HepG2 (cell line): ENCODE data around the gene ATG13. TPM values are rescaled to one million over a fixed set of nuclear protein-coding genes. Genes with fewer than 3 reads are reported as not detected.
A peak's percentile ranks its signal among the peaks of the same experiment; 100 is the strongest.

Experiments used
- AKAP8 ChIP-seq: sonication (generic); formaldehyde crosslinking; IDR thresholded peaks from 2 replicates; pipeline ENCODE4 v1.5.1; 2020; ENCODE audit warnings: mild to moderate bottlenecking, missing genetic modification reagents
- ARNT ChIP-seq: fragments of 450-650 bp; IDR thresholded peaks from 2 replicates; pipeline ENCODE4 v1.6.1; 2017
- CHD2 ChIP-seq: IDR thresholded peaks from 2 replicates; pipeline ENCODE4 v1.6.1; 2011; ENCODE audit warnings: low read depth, low read length, improper control_type of control experiment
- EZH2 ChIP-seq: conservative IDR thresholded peaks from 2 replicates; pipeline ENCODE4 v1.6.1; 2012; ENCODE audit warnings: mild to moderate bottlenecking, low read depth, low read length, moderate library complexity
- HBP1 ChIP-seq: IDR thresholded peaks from 2 replicates; pipeline ENCODE4 v1.6.1; 2016; ENCODE audit warnings: low read depth, control low read depth
- HHEX ChIP-seq: IDR thresholded peaks from 2 replicates; pipeline ENCODE4 v1.6.1; 2016; ENCODE audit warnings: control low read depth
- KLF11 ChIP-seq: IDR thresholded peaks from 2 replicates; pipeline ENCODE4 v1.6.1; 2016; ENCODE audit warnings: missing compliant biosample characterization
- KLF13 ChIP-seq: sonication (generic); formaldehyde crosslinking; IDR thresholded peaks from 2 replicates; pipeline ENCODE4 v1.4.0; 2020; ENCODE audit warnings: mild to moderate bottlenecking, missing genetic modification reagents
- NFE2L2 ChIP-seq: fragments of 150-350 bp; IDR thresholded peaks from 2 replicates; pipeline ENCODE4 v1.6.1; 2014; ENCODE audit warnings: low read length
- NFRKB ChIP-seq: fragments of 450-650 bp; IDR thresholded peaks from 2 replicates; pipeline ENCODE4 v1.6.1; 2017
- TEAD3 ChIP-seq: optimal IDR thresholded peaks from 2 replicates; pipeline ENCODE3; 2016; ENCODE audit warnings: borderline replicate concordance
- ZFP90 ChIP-seq: sonication (generic); formaldehyde crosslinking; IDR thresholded peaks from 2 replicates; pipeline ENCODE4 v1.8.0; 2022; ENCODE audit warnings: missing genetic modification reagents, mild to moderate bottlenecking, inconsistent platforms, borderline replicate concordance
- ZNF543 ChIP-seq: sonication (generic); formaldehyde crosslinking; IDR thresholded peaks from 2 replicates; pipeline ENCODE4 v1.4.0; 2020; ENCODE audit warnings: mild to moderate bottlenecking, missing genetic modification reagents
- ZNF597 ChIP-seq: sonication (generic); formaldehyde crosslinking; IDR thresholded peaks from 2 replicates; pipeline ENCODE4 v1.5.0; 2020; ENCODE audit warnings: missing genetic modification reagents
- ZNF614 ChIP-seq: IDR thresholded peaks from 2 replicates; pipeline ENCODE4 v1.6.1; 2018; ENCODE audit warnings: missing biosample characterization, missing genetic modification reagents, inconsistent platforms, borderline replicate concordance
- ZSCAN20 ChIP-seq: sonication (generic); formaldehyde crosslinking; IDR thresholded peaks from 2 replicates; pipeline ENCODE4 v1.4.0; 2020; ENCODE audit warnings: missing genetic modification reagents, mild to moderate bottlenecking, borderline replicate concordance
- polyA plus RNA-seq, 8 experiments: library from polyadenylated mRNA; depleted of rRNA in 3 of 8; stranded (reverse) in 7 of 8; unstranded in 1 of 8; fragments of >200 nt; fragmentation: Illumina TruSeq in 4 of 8; extraction: Trizol in 4 of 8; gene quantifications; 2 replicates each; pipeline versions ENCODE4 v1.2.1 to v1.2.3, GENCODE V29; 2011 to 2016; ENCODE audit warnings: low read depth in 4 of 8, missing spikeins in 1 of 8, mixed read lengths in 1 of 8; ENCODE audit not compliant: insufficient read depth in 1 of 8
- total RNA-seq, 5 experiments: library from RNA; depleted of rRNA; stranded (reverse); fragments of >200 nt; fragmentation: Illumina TruSeq; extraction: Trizol; gene quantifications; 2 replicates each; pipeline ENCODE4 v1.2.3, GENCODE V29; 2016; ENCODE audit warnings: low read depth in 1 of 5
- TF ChIP-seq, protein P1 (sequence below), 2 experiments: fragments of 450-650 bp in 1 of 2; sonication (generic) in 1 of 2; formaldehyde crosslinking in 1 of 2; IDR thresholded peaks; 2 replicates each; pipeline versions ENCODE4 v1.6.1 to v1.8.0; 2016 to 2022; ENCODE audit warnings: antibody characterized with exemption in 1 of 2, mild to moderate bottlenecking in 1 of 2, missing genetic modification reagents in 1 of 2
- TF ChIP-seq, protein P2 (sequence below): sonication (generic); formaldehyde crosslinking; IDR thresholded peaks from 2 replicates; pipeline ENCODE4 v1.8.1; 2023; ENCODE audit warnings: mild to moderate bottlenecking, missing genetic modification reagents

The ATG13 gene
- total and polyA plus RNA-seq, 2 of the 13 experiments (the other 11 are each of a cell fraction or from before 2014, with no cell fraction given) = 55.0 to 77.3 TPM

DNA sequence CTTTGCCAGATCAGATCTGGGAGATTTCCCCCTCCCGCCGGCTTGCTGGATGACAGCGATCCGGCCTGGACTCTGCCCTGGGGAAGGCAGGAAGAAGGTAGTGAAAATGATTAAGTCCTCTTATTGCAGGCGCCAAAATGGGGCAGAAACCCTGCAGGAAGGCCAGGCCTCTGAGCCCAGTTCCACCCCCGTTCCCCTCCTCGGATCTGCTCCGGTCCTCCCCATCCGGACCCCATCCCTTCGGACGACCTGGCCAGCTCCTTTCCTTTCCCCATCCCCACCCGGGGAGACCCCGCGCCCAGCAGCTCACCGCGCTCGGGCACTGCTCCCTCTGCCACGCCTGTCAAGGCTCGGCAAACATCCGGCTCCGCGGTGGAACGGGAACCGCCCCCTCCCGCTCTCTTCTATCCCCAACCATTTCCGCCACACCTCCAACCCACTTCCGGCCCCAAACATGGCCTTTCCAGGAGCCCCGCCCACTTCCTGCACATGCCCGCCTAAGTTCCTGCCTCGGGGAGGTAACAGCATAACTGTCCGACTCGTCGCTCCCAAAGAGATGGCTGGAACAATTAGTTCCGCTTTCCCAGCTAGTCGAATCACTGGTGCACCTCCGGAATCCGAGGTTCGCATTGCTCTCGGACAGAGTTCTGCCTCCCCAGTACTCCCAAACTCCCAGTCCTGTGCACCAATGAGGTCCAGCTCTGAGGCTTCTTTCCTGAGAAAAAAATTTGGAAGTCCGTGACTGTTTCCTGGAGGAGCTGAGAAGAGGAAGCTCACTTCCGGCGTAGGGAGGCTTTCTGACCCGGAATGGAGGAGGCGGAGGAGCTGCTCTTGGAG, 83.1 kb downstream of the ATG13 start, which contains the start of the genes ARHGAP1 and ZNF408 (continued):
- TF ChIP-seq, protein P1, sequence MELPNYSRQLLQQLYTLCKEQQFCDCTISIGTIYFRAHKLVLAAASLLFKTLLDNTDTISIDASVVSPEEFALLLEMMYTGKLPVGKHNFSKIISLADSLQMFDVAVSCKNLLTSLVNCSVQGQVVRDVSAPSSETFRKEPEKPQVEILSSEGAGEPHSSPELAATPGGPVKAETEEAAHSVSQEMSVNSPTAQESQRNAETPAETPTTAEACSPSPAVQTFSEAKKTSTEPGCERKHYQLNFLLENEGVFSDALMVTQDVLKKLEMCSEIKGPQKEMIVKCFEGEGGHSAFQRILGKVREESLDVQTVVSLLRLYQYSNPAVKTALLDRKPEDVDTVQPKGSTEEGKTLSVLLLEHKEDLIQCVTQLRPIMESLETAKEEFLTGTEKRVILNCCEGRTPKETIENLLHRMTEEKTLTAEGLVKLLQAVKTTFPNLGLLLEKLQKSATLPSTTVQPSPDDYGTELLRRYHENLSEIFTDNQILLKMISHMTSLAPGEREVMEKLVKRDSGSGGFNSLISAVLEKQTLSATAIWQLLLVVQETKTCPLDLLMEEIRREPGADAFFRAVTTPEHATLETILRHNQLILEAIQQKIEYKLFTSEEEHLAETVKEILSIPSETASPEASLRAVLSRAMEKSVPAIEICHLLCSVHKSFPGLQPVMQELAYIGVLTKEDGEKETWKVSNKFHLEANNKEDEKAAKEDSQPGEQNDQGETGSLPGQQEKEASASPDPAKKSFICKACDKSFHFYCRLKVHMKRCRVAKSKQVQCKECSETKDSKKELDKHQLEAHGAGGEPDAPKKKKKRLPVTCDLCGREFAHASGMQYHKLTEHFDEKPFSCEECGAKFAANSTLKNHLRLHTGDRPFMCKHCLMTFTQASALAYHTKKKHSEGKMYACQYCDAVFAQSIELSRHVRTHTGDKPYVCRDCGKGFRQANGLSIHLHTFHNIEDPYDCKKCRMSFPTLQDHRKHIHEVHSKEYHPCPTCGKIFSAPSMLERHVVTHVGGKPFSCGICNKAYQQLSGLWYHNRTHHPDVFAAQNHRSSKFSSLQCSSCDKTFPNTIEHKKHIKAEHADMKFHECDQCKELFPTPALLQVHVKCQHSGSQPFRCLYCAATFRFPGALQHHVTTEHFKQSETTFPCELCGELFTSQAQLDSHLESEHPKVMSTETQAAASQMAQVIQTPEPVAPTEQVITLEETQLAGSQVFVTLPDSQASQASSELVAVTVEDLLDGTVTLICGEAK (IDR thresholded peaks at IDR 0.05) = peak; percentile 97
- TF ChIP-seq, protein P1 (CRISPR knock-in tag; IDR thresholded peaks at IDR 0.05) = peak; percentile 42; the same call in 1 of the 2 replicates
- peak; percentile 68 for TF ChIP-seq ZNF543
- TF ChIP-seq ZSCAN20 = peak; percentile 77; the same call in 1 of the 2 replicates
- no peak for TF ChIP-seq HHEX
- TF ChIP-seq CHD2 = no peak
- peak; percentile 74 for TF ChIP-seq TEAD3 (CRISPR knock-in tag)
- peak; percentile 93 for TF ChIP-seq KLF11 (CRISPR knock-in tag)
- no peak for TF ChIP-seq EZH2
- no peak for TF ChIP-seq ZNF597 (CRISPR knock-in tag)
- TF ChIP-seq AKAP8 = no peak
- peak; percentile 24; the same call in 1 of the 2 replicates for TF ChIP-seq ZNF614 (CRISPR knock-in tag)
- no peak for TF ChIP-seq ARNT
- peak; percentile 89 for TF ChIP-seq HBP1 (CRISPR knock-in tag)
- peak; percentile 47; the same call in 1 of the 2 replicates for TF ChIP-seq ZFP90 (CRISPR knock-in tag)
- no peak for TF ChIP-seq KLF13 (CRISPR knock-in tag)
- no peak for TF ChIP-seq NFRKB
- no peak for TF ChIP-seq NFE2L2
- TF ChIP-seq, protein P2, sequence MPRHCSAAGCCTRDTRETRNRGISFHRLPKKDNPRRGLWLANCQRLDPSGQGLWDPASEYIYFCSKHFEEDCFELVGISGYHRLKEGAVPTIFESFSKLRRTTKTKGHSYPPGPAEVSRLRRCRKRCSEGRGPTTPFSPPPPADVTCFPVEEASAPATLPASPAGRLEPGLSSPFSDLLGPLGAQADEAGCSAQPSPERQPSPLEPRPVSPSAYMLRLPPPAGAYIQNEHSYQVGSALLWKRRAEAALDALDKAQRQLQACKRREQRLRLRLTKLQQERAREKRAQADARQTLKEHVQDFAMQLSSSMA (CRISPR knock-in tag) = peak; percentile 99
